Measurements from ENCODE around the gene ABHD17B. TPM values are rescaled to one million over a fixed set of nuclear protein-coding genes. Genes with fewer than 3 reads are reported as not detected.
"Not testable (repeated sequence)": the region's sequence is repeated elsewhere in the genome, so short reads cannot be mapped to it uniquely, and the experiment has no call there.

The ABHD17B gene
- total RNA-seq, 1 donor from 2014 or later, result 18.3 TPM

DNA sequence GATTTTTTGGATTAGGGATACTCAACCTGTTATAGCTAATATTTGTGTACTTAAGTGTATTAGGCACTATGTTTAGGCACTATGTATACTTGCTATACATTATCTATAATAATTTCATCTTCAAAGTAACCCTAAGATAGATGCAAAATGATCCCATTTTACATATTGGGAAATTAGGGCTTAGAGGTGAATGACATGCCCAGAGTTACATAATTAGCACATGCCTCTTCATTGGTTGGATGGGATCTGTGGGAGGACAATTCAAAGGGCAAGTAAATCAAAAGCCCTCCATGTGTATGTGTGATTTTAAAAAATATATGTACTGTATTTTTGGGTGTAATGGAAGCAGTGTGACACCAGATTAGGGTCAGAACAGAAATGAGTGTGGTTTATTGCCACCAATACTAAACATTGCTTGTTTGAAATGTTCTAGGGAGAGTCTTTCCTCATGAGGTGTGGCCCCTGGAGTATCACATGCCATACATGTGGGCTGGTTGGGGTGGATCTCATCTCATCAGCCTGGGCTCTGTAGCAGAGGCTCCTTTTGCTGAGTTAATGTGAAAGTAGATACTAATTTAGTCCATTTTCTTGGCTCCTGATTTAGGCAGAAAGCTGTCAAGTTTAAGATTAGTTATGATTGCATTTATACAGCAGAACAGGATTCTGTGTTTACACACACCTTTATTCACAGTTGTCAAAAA lies 6.0 kb upstream of the ABHD17B start:
- no peak for DNase-seq (ENCODE audit: low spot score)

- no peak for DNase-seq (ENCODE audit: low spot score)
Measured at GRCh38 chr9:71915495-71915894, 4.5 kb upstream of the ABHD17B start.

DNA sequence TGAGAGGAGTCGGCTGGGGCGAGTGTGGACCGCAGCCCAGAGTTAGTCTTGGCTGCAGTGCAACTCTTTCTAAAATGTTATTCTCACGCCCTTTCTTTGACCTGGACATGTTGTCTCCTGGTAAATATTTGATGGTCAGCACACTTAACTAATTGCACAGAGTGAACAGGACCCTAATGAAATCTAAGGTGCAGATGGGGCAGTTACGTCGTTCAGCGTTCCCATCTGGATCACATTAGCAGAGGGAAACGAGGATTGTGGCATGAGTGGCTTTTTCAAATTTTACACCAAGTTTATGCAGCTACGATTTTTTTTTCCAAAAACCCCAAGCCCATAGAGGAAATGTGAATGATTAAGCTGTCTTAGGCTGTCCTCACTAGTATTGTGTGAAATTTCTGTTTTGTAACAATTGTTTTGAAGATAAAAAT lies 929 bp upstream of the ABHD17B start:
- DNase-seq (ENCODE audit: low spot score), result no peak

DNA sequence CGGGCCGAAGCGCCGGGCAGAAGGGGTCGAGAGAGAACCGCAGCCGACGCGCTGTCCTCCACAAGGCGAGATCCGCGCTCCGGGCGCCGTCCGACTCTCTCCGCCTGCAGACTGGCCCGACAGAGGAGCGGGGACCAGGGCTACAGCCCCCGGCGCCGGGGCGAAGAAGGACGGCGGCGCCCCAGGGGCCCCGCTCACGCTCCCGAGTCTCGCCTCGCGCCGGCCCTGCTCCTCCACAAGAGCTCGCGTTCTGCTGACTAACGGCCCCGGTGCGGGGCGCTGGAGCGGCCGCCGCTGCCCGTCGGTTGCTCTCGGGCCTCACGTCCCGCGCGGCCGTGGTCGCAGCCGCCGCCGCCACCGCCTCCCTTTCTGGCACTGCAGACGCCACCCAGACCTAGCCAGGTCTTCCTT lies 338 bp downstream of the ABHD17B start:
- no peak for DNase-seq (ENCODE audit: low spot score)

DNA sequence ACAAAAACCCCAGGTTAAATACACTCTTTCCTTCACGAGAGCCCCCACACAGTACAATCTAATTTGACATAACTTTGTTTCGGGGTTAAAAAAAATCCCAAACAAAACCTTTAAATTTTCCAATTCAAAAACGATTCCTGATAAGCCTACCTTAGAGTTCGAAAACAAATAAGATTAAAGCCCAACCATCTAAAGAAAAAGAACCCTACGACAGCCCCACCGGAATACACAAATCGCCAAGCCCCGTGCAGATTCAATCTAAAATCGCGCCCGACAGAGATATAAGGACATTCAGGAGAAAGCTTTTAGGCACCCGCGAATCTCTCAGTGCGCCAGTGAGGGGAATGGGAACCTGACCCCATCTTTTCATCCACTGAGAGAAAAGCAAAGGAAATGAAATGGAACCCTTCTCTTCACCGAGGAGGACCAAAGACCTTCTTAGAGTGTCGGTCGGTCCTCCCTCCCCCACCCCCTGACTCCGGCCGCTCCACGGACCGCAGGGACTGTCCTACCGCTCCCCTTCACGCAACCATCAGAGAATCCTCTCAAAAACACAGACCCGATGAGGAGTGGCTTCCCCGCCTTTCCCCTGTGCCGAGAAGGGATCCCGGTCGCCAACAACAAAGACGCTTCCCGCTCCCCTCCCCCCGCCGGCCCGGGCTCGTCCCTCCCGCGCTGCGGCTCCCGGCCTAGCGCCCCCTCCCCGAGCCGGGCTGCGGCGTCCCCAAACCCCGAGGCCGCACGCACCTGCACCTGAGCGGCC lies 925 bp downstream of the ABHD17B start:
- DNase-seq (ENCODE audit: low spot score), result peak; percentile 61

GRCh38 chr9:71908825-71909224 lies 2.2 kb downstream of the ABHD17B start:
- no peak for DNase-seq (ENCODE audit: low spot score)

DNA sequence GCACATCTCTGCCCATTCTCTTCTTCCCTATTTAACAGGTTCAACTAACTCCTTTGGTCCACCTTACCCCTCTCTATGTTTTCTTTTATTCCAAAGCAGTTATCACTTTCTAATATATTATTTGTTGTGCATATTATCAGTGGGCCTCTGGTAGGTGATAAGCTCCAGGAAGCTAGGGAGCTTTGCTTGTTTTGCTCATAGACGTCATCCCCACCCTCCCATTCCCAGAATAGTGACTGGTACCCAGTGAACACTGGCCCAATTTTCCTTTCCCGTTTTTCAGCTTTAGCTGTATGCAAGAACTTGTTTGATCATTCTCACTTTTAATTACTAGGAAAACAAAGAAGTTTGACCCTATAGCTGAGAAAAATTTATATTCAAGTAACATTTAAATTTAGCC lies 6.9 kb downstream of the ABHD17B start:
- DNase-seq (ENCODE audit: low spot score), result no peak

GRCh38 chr9:71901695-71902597 lies 9.0 kb downstream of the ABHD17B start:
- no peak for DNase-seq (ENCODE audit: low spot score)

- not testable (repeated sequence) for DNase-seq (ENCODE audit: low spot score)
Measured at GRCh38 chr9:71898756-71899155, 12.2 kb downstream of the ABHD17B start.

GRCh38 chr9:71897577-71897976 lies 13.4 kb downstream of the ABHD17B start:
- no peak for DNase-seq (ENCODE audit: low spot score)

- no peak for DNase-seq (ENCODE audit: low spot score)
Measured at GRCh38 chr9:71896761-71897160, 14.2 kb downstream of the ABHD17B start.

- no peak for DNase-seq (ENCODE audit: low spot score)
Measured at GRCh38 chr9:71895955-71896354, 15.0 kb downstream of the ABHD17B start.

GRCh38 chr9:71895117-71895516 lies 15.9 kb downstream of the ABHD17B start:
- no peak for DNase-seq (ENCODE audit: low spot score)

- DNase-seq (ENCODE audit: low spot score), result no peak
Measured at GRCh38 chr9:71891557-71892189, 19.3 kb downstream of the ABHD17B start.

DNA sequence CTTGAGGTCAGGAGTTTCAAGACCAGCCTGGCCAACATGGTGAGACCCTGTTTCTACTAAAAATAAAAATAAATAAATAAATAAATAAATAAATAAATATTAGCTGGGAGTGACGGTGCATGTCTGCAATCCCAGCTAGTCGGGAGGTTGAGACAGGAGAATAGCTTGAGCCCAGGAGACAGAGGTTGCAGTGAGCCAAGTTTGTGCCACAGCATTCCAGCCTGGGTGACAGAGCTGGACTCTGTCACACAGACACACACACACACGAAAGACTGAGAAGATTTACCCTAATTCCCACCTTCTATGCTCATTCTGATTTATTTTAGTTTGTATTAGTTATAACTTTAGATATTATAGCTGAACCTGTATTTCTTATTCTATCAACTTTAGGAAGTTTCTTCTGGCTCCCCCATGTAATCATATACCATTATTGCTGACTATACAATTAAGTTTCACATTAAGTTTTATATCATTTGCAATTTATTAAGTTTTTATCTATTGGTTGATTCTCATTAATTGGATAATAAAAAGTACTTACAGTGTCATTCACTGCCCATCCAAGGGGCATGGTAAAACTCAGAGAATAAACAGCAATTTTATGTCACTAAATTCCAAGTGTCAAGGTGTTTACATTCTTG lies 20.8 kb downstream of the ABHD17B start:
- DNase-seq (ENCODE audit: low spot score), result no peak

GRCh38 chr9:71887362-71887761 lies 23.6 kb downstream of the ABHD17B start:
- no peak for DNase-seq (ENCODE audit: low spot score)

DNA sequence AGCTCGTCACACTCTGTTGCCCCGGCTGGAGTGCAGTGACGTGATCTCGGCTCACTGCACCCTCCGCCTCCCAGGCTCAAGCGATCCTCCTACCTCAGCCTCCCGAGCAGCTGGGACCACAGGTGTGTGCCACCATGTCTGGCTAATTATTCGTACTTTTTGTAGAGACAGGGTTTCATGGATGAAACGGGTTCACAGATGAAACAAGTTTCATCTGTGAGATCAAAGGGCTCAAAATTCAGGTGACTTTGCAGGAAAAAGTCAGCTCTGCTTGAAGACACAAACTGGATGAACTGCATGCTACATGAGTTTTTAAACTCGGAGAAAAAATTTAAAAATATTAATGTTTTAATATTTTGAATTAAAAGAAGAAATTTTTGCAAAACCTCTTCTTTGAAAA lies 24.5 kb downstream of the ABHD17B start:
- DNase-seq (ENCODE audit: low spot score), result no peak

GRCh38 chr9:71886015-71886414 lies 25.0 kb downstream of the ABHD17B start:
- DNase-seq (ENCODE audit: low spot score), result no peak

DNA sequence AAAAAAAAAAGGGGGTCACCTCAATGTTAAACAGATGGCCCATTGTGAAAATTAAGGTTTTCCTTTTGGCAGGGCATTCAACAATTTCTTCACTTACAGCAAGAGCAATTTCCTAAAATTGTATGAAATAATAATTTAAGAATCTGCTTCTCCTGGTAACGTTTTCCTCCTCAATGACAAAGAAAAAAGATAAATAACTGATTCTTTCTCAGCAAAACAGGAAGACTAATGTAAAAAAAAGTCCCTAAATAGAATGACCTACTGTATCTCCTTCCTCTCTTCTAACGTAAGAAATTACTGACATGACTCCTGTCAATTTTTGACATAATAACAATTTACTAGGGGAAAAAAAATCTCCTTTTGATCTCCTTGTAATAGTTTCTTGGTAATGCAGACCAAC lies 25.5 kb downstream of the ABHD17B start:
- DNase-seq (ENCODE audit: low spot score), result no peak

- no peak for DNase-seq (ENCODE audit: low spot score)
Measured at GRCh38 chr9:71884005-71884404, 27.0 kb downstream of the ABHD17B start.

- DNase-seq (ENCODE audit: low spot score), result no peak
Measured at GRCh38 chr9:71879644-71880174, 31.3 kb downstream of the ABHD17B start.

Measured in mucosa of gallbladder (tissue), 1 donor.